Jurkat, Clone E6-1 (cell line): ENCODE data around the gene MRPS12. TPM values are rescaled to one million over a fixed set of nuclear protein-coding genes. Genes with fewer than 3 reads are reported as not detected.
"Not testable (repeated sequence)": the region's sequence is repeated elsewhere in the genome, so short reads cannot be mapped to it uniquely, and the experiment has no call there.

Experiments used
- DNase-seq: peaks from one replicate; pipeline ENCODE4 v3.0.0-alpha.2; 2011; ENCODE audit warnings: low read depth, low spot score
- H3K4me3 ChIP-seq: 2 replicates; pipeline ENCODE4 v1.5.1; 2011; ENCODE audit warnings: mild to moderate bottlenecking, low read length, control low read depth, moderate library complexity
- polyA plus RNA-seq: library from polyadenylated mRNA; unstranded; fragments of >200 nt; gene quantifications from one replicate; pipeline ENCODE4 v1.2.1, GENCODE V29; 2012; ENCODE audit warnings: missing spikeins; ENCODE audit not compliant: insufficient read length, insufficient read depth

MRPS12 gene
- 69.3 TPM for polyA plus RNA-seq

GRCh38 chr19:38930776-38931520, at the start of gene MRPS12:
Gene MRPS12, plus strand, starts transcription at chr19:38930944. Its CDS starts 351 bp downstream, at chr19:38931295.
- DNase-seq: peak; percentile 100
- peak within 1 kb of the TSS; percentile 98 for H3K4me3 ChIP-seq

DNA sequence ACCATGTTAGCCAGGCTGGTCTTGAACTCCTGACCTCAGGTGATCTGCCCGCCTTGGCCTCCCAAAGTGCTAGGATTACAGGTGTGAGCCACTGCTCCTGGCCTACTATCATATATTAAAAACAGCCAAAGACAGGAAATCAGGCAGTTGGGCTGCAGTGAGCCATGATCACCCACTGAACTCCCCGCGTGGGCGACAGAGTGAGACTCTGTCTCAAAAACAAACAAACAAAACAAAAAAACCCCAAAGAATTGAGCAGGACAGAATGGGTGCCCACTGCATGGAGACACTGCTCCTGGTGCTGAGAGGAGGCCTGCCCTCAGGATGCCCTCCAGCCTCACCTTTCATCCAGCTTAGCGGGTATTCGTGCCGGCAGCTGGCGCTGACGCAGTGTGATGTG, 47.5 kb upstream of the MRPS12 start:
- no peak overlapping the region for H3K4me3 ChIP-seq

DNA sequence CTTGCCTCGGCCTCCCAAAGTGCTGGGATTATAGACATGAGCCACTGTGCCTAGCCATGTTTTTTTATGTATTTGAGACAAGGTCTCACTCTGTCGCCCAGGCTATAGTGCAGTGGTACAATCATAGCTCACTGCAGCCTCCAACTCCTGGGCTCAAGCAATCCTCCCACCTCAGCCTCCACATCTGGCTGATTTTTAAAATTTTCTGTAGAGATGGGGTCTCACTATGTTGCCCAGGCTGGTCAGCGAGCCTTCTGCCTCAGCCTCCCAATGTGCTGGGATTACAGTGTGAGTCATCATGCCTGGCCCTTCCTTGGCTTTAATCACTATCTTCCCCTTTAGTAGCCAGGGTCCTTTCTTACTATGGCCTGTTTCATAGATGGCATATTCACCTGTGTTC, 46.1 kb upstream of the MRPS12 start:
- DNase-seq, H3K4me3 ChIP-seq: not testable (repeated sequence)

More for the DNA sequence above, 47.5 kb upstream of the MRPS12 start:
- DNase-seq: no peak

DNA sequence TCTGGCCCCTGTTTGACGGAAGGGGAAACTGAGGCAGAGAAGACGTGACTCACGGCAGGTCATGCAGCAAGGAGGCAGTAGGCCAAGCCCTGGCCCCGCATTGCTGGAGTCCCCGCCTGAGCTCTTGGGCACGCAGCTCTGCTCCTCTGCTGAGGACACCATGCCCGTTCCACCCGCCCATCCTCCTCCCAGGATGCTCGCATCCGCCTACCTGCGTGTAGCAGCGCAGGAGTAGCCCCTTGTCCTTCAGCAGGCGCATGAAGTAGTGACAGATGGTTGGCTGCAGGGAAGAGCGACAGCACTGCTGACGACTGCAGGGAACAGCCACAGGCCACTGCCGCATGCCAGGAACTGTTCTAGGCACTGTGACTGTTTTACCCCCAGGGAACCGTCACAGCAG, 41.9 kb upstream of the MRPS12 start:
- DNase-seq: no peak
- no peak overlapping the region for H3K4me3 ChIP-seq

DNA sequence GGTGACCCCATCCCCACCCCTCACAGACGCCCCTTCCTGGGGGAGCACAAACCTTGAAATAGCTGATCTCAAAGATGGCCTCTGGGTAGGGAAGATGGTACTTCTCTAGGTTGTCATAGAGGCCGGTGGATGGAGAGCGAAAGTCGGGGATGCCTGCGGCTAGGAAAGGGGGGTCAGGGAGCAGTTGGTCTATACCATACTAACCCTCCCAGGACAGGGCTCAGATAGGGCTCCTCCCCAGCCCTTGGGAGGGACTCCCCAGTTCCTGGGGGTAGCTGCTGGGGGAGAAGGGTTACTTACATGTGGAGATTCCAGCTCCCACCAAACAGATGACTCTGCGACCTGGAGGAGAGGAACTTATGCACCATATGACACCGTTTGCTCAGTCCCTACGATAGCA, 40.9 kb upstream of the MRPS12 start:
- no peak for DNase-seq
- H3K4me3 ChIP-seq: no peak overlapping the region

DNA sequence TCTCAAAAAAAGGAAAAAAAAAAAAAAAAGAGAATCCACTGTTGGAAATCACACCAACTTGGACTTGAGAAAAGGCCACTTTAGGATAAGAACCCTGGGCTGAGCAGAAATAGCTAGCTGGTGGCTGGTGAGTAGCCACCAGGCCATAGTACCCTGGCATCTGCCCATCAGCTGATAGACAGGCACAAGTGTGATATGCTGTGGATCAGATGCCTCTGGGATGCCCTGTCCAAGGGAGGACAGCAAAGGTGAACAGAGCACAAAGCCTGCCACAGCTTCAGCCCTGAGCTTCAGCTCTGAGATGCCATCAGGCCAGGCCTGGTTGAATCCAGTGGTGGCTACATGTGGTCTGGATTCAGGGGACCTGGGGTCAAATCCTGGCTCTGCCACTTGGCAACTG, 40.1 kb upstream of the MRPS12 start:
- no peak for DNase-seq
- H3K4me3 ChIP-seq: no peak overlapping the region

- H3K4me3 ChIP-seq: no peak overlapping the region
- DNase-seq: no peak
These were observed 39.0 kb upstream of the MRPS12 start for GRCh38 chr19:38891771-38892170.

GRCh38 chr19:38892841-38893240, 37.9 kb upstream of the MRPS12 start:
- no peak overlapping the region for H3K4me3 ChIP-seq
- no peak for DNase-seq

GRCh38 chr19:38893341-38893771, 37.4 kb upstream of the MRPS12 start:
- H3K4me3 ChIP-seq: no peak overlapping the region
- no peak for DNase-seq

- no peak for DNase-seq
- H3K4me3 ChIP-seq: no peak overlapping the region
These were observed 35.8 kb upstream of the MRPS12 start for GRCh38 chr19:38894968-38895367.

DNA sequence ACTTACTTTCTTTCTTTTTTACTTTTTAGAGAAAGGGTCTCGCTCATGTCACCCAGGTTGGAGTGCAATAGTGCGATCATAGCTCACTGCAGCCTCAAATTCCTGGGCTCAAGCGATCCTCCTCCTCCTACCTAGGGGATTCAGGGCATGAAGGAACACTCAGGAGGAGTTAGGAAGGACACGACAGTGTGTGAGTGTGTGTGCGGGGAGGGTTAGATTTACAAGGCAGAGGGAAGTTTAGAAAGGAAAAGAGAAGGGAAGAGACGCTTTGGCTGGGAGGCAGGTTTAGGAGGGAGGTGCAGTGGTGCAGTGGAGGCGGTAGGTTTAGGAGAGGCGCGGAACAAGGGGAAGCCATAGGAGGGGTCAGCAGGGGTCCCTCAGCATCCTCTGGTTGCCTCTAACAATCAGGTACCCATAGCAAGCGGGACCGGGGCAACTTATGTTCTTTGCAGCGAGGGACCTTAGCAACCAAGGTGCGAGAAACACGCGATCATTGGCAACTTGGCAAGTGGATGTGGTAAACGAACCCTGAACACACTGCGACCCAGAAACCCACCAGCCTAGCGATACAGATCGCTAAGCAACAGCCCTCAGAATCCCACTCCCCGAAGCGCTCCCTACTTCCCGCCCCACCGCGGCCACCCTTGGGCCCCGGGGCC, 31.8 kb upstream of the MRPS12 start:
- no peak for DNase-seq
- peak overlapping the region; percentile 91 for H3K4me3 ChIP-seq

DNA sequence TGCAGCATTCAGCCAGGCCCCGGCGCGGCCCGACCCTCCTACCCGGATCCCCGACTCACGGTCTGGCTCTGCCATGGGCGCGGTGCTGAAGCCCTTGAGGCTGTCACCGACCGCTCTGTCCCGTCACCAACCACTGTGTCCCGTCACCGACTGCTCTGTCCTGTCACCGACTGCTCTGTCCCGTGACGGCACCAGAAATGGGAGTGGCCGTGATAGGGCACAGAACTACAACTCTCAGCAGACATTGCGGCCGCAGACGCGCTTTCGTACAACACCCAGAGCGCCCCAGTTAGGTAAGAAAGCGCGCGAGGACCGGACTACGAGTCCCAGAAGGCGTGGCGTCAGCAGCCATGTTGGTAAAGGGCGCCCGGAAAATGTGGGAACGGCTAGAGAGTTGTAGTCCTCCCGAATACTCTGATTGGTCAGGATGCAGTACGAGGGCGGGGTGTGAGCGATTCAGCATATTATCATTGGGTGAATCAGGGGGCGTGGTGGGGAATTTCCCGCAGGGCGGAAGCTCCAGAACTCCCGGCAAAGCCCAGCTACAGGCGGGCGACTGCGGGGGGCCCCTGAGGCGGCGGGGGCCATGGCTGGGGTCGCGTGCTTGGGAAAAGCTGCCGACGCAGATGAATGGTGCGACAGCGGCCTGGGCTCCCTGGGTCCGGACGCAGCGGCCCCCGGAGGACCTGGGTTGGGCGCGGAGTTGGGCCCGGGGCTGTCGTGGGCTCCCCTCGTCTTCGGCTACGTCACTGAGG, 31.1 kb upstream of the MRPS12 start, which contains the start of the genes NFKBIB and SIRT2:
TSS of gene NFKBIB (plus strand) at position 523 of the 755 bp plus-strand sequence. CDS start at position 587, 64 bp downstream.
TSS of gene SIRT2 (minus strand) at position 172 of the 755 bp plus-strand sequence. CDS start at position 75, 97 bp downstream.
- DNase-seq: peak; percentile 100
- H3K4me3 ChIP-seq: peak within 1 kb of the TSS; percentile 91

DNA sequence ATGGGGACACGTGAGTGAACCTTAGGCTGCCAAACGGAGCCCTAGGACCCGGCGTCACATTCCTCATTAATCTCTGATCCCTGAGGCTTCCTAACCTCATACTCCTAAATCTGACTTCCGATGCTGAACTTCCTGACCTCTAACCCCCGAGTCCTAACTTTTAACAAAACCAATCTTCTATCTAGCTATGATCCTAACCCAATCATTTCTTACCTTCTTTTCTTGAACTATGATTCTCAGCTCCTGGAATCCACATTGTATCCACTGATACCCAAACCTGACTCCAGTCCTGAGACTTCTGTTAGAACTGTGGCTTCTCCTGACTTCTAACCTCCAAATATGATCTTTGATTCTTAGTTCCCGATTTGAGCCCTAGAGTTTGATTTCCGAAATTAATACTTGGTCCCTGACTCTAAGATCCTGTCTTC, 30.5 kb upstream of the MRPS12 start:
- no peak for DNase-seq
- peak overlapping the region; percentile 91 for H3K4me3 ChIP-seq

GRCh38 chr19:38900743-38901190, 30.0 kb upstream of the MRPS12 start:
- peak overlapping the region; percentile 91 for H3K4me3 ChIP-seq
- no peak for DNase-seq

DNA sequence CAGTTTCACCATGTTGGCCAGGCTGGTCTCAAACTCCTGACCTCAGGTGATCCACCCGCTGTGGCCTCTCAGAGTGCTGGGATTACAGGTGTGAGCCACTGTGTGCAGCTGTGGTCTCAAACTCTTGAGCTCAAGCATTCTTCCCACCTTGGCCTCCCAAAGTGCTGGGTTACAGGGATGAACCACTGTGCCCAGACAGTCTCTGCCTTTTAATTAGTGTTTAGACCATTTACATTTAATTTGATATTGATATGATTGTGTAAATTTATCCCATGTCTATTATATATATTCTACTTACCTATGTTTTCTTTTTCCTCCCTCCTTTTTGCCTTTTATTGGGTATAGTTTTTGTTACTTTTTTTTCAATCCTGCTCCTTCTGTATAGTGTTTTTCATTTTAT, 29.1 kb upstream of the MRPS12 start:
- H3K4me3 ChIP-seq: no peak overlapping the region
- DNase-seq: no peak

- no peak for DNase-seq
- H3K4me3 ChIP-seq: no peak overlapping the region
These were observed 25.9 kb upstream of the MRPS12 start for GRCh38 chr19:38904581-38905539.

GRCh38 chr19:38905620-38906019, 25.1 kb upstream of the MRPS12 start:
- H3K4me3 ChIP-seq: no peak overlapping the region
- DNase-seq: no peak

DNA sequence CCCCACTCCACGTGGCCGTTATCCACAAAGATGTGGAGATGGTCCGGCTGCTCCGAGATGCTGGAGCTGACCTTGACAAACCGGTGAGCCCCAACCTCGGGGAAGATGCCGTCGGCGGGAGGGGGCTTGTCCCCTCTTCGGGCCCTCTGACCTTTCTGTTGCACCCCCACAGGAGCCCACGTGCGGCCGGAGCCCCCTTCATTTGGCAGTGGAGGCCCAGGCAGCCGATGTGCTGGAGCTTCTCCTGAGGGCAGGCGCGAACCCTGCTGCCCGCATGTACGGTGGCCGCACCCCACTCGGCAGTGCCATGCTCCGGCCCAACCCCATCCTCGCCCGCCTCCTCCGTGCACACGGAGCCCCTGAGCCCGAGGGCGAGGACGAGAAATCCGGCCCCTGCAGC, 23.5 kb upstream of the MRPS12 start:
- H3K4me3 ChIP-seq: no peak overlapping the region
- no peak for DNase-seq
